Memory B cell (primary cell): Measurements from ENCODE around the gene SLC29A2.

Source experiments
- ATAC-seq: fragments of 150-1000 bp; cut with Tn5 transposase; 2 replicates; pipeline ENCODE4 v1.10.0; 2021; ENCODE audit warnings: low read depth, mild to moderate bottlenecking, moderate library complexity
- DNase-seq, 2 donors: peaks; one replicate each; pipeline ENCODE4 v3.0.0; 2022; ENCODE audit warnings: low spot score in 2 of 2
- H3K27ac Mint-ChIP-seq: one replicate; pipeline ENCODE4 v1.8.0; 2022; ENCODE audit warnings: mild to moderate bottlenecking, moderate library complexity, mixed read lengths
- H3K27me3 Mint-ChIP-seq: one replicate; pipeline ENCODE4 v1.8.0; 2022; ENCODE audit warnings: mixed read lengths
- H3K36me3 Mint-ChIP-seq: one replicate; pipeline ENCODE4 v1.8.0; 2022; ENCODE audit warnings: mild to moderate bottlenecking, mixed read lengths
- H3K4me1 Mint-ChIP-seq: one replicate; pipeline ENCODE4 v1.8.0; 2022; ENCODE audit warnings: mixed read lengths
- H3K4me3 Mint-ChIP-seq: one replicate; pipeline ENCODE4 v1.8.0; 2022; ENCODE audit warnings: mild to moderate bottlenecking, moderate library complexity, mixed read lengths
- H3K9me3 Mint-ChIP-seq: one replicate; pipeline ENCODE4 v1.8.0; 2022; ENCODE audit warnings: mixed read lengths

Gene SLC29A2

GRCh38 chr11:66346476-66347424 lies 24.8 kb downstream of the SLC29A2 start:
- peaks cover 12% of the 10 kb centered on the region for H3K36me3 Mint-ChIP-seq
- H3K9me3 Mint-ChIP-seq: no peaks in the 10 kb centered on the region
- ATAC-seq (no peak), DNase-seq (no peak)
- peaks cover 30% of the 10 kb centered on the region for H3K4me1 Mint-ChIP-seq
- peak overlapping the region; percentile 98 for H3K27ac Mint-ChIP-seq
- H3K4me3 Mint-ChIP-seq: peak overlapping the region; percentile 97
- no peaks in the 10 kb centered on the region for H3K27me3 Mint-ChIP-seq

GRCh38 chr11:66345316-66345649 lies 26.3 kb downstream of the SLC29A2 start:
- DNase-seq (no peak), ATAC-seq (peak; percentile 10)
- Mint-ChIP-seq H3K27ac (peak overlapping the region; percentile 98), H3K9me3 (no peaks in the 10 kb centered on the region), H3K36me3 (peaks cover 18% of the 10 kb centered on the region), H3K4me1 (peaks cover 35% of the 10 kb centered on the region), H3K4me3 (peak overlapping the region; percentile 97), H3K27me3 (no peaks in the 10 kb centered on the region)

DNA sequence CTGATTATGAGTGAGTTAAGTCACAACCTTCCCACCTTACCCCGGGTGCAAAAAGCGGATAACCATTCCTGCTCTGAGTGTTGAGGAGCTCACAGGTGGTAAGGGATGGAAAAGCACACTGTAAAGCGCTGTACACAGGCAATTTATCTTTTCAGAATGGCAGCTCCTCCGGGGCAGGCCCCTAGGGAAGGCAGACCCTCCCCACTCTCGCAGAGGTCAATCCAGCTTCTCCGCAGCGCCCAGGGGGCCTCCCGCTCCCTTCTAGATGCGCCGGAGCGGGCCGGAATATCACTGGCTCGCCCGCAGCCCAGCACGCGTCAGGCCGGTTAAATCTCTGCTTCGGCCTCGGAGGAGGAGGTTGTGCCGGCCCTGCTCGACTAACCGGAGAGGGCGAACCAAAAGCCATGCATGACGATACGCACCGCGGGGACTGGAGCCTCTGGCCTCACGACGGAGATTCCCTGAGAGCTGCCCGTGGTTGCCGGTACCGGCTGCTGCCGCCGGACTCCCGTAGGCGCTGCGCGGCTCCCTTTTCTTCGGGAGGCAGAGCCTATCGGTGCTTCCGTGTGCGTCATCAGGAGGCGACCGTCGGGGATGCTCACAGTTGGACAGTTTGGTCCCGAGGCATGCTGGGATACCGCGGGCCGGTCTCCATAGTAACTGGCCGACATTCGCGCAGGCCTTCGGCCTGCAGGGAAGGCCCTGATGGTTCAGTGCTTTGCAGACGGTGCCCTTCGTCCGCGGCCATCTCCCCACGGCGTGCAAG lies 26.8 kb downstream of the SLC29A2 start, which contains the start of gene BRMS1:
TSS of gene BRMS1 (minus strand) at position 555 of the 766 bp plus-strand sequence. CDS start 2,870 bp downstream, outside the sequence.
- Mint-ChIP-seq H3K36me3 (peaks cover 18% of the 10 kb centered on the region), H3K27ac (peak within 1 kb of the TSS; percentile 98), H3K27me3 (no peaks in the 10 kb centered on the region), H3K9me3 (no peaks in the 10 kb centered on the region), H3K4me3 (peak within 1 kb of the TSS; percentile 97), H3K4me1 (peaks cover 35% of the 10 kb centered on the region)
- DNase-seq (peak; percentile 89 to 92), ATAC-seq (peak; percentile 87)

DNA sequence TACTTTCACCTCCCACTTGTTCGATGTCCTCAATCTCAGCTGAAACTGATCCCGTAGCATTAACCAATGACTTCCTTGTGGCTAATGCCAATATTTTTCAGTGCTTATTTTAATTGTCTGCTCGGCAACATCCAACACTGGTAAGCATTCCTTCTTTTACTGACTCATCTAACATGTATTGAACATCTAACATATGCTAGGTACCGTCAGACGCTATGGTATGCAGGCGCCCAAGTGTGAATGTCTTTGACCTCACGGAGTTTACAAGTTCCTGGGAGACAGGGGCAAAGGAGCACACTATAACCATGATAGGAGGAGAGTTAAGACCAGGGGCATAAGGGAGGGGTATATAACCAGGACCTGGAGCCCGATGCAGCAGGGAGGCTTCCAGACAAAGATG lies 28.4 kb downstream of the SLC29A2 start:
- H3K4me1 Mint-ChIP-seq: peaks cover 35% of the 10 kb centered on the region
- no peaks in the 10 kb centered on the region for H3K27me3 Mint-ChIP-seq
- ATAC-seq (no peak), DNase-seq (no peak)
- H3K36me3 Mint-ChIP-seq: peaks cover 26% of the 10 kb centered on the region
- no peaks in the 10 kb centered on the region for H3K9me3 Mint-ChIP-seq
- peak overlapping the region; percentile 97 for H3K4me3 Mint-ChIP-seq
- no peak overlapping the region for H3K27ac Mint-ChIP-seq

- Mint-ChIP-seq H3K27ac (no peak overlapping the region), H3K4me1 (peaks cover 38% of the 10 kb centered on the region), H3K9me3 (no peaks in the 10 kb centered on the region), H3K4me3 (no peak overlapping the region), H3K36me3 (peaks cover 29% of the 10 kb centered on the region), H3K27me3 (no peaks in the 10 kb centered on the region)
- DNase-seq: no peak
- no peak for ATAC-seq
These were observed 29.9 kb downstream of the SLC29A2 start for GRCh38 chr11:66341502-66342126.

DNA sequence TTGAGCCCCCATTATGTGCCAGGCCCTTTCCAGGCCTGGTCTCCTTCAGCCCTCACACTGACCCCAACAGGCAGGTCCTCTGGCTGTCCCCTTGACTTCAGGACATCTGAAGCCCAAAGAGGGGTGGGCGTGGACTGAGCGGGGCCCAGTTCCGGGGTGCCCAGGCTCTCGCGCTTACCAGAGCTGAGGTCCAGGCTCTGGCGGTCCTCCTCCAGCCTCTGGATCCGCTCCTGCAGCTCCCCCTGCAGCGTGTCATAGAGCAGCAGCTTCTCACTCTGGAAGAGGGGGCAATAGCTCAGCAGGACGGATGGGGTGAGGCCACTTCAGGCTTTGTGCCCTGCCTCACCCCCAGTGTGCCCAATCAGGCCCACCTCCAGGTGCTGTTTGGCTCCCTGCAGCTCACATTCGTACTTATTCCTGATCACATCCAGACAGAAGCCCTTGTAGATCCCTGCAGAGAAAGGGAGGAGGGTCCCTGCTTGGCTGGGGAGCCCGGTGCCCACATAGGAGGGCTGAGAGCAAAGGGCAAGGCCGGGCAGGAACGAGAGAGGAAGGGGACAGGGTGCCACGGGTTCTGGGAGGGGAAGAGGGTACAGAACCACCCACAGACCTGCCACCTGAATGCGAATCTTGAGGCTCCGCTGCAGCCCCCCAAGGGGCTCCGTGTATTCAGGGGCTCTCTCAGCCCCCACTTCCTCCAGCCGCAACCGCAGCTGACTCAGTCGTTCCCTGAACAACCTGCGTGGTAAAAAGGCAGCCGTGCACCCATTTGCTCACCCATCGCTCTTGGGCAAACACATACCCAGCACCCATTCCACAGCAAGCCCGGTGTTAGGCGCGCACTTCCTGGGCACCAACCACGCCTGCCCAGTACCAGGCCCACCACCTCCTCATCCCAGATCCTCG lies 30.7 kb downstream of the SLC29A2 start:
- Mint-ChIP-seq H3K27me3 (no peaks in the 10 kb centered on the region), H3K9me3 (no peaks in the 10 kb centered on the region), H3K27ac (no peak overlapping the region), H3K4me3 (no peak overlapping the region), H3K4me1 (peaks cover 41% of the 10 kb centered on the region), H3K36me3 (peaks cover 29% of the 10 kb centered on the region)
- DNase-seq (no peak), ATAC-seq (no peak)

GRCh38 chr11:66339686-66340483 lies 31.7 kb downstream of the SLC29A2 start:
- DNase-seq: no peak
- no peak overlapping the region for H3K4me3 Mint-ChIP-seq
- no peak overlapping the region for H3K27ac Mint-ChIP-seq
- peaks cover 3% of the 10 kb centered on the region for H3K27me3 Mint-ChIP-seq
- peaks cover 42% of the 10 kb centered on the region for H3K4me1 Mint-ChIP-seq
- ATAC-seq: no peak
- peaks cover 29% of the 10 kb centered on the region for H3K36me3 Mint-ChIP-seq
- no peaks in the 10 kb centered on the region for H3K9me3 Mint-ChIP-seq

DNA sequence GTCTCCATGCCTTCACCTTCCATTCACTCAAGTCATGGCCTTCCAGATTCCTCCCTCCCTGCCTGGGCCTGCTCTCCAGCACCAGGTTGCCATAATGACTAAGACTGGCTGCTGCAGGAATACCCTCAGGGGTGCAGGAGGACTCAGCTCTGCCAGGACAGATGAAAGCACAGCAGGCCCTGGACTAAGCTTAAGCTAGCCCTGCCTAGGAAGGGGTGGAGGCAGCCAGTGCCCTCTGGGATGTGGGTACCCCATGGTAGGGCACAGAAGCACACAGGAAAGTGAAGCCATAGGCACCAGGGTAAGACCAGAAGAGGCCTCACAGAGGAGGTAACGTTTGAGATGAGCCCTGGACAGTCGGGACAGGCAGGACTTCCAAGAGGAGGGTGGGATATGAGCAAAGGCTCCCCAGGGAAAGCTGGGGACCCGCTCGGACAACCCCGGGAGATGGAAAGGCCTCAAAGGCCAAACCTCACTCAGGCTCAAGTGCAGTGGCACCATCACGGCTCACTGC lies 32.3 kb downstream of the SLC29A2 start:
- Mint-ChIP-seq H3K27ac (no peak overlapping the region), H3K27me3 (peaks cover 3% of the 10 kb centered on the region)
- no peak for DNase-seq

GRCh38 chr11:66338276-66339161 lies 33.0 kb downstream of the SLC29A2 start:
- H3K4me3 Mint-ChIP-seq: no peak overlapping the region
- no peak overlapping the region for H3K27ac Mint-ChIP-seq
- no peak for ATAC-seq
- no peak for DNase-seq
- H3K9me3 Mint-ChIP-seq: no peaks in the 10 kb centered on the region
- peaks cover 30% of the 10 kb centered on the region for H3K36me3 Mint-ChIP-seq
- H3K27me3 Mint-ChIP-seq: peaks cover 4% of the 10 kb centered on the region
- peaks cover 37% of the 10 kb centered on the region for H3K4me1 Mint-ChIP-seq

More for the DNA sequence above, 32.3 kb downstream of the SLC29A2 start:
- H3K36me3 Mint-ChIP-seq: peaks cover 29% of the 10 kb centered on the region
- no peak for ATAC-seq
- no peaks in the 10 kb centered on the region for H3K9me3 Mint-ChIP-seq
- H3K4me3 Mint-ChIP-seq: no peak overlapping the region
- H3K4me1 Mint-ChIP-seq: peaks cover 39% of the 10 kb centered on the region

DNA sequence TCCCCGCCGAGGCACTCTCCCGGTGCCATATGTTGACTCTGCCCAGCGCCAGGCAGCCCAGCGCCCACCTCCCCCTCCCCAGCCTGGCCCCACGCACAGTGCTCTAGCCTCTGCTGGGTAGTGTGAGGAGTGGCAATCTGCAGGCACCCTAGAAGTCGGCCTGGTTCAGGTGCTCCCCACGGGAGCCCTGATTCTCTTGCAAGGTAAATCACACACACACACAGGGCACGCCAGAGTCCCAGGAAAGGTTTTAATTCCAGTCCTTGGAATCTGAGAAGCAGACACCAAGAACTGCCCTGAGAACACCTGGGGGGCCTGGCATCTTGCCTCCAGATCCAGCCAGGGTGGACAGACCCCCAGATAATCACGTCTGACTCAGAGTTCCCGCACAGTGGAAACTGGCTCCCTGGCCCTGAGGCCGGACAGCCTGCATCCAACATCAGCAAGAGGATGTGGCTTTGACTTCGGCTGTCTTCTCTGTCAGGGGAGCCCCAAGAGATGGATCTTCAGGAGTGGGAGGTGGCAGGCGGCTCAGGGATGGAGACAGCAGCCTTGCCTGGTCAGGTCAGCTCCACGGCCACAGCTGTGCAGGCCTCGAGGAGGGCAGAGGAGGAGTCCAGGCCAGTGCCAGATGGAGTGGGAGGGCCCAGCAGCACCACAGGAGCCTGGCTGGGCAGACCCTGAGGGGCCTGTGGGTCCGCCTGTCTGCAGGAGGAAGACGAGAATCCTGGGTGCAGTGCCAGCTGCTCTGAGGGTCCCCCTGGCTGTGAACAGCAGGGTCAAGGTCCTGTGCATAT lies 34.3 kb downstream of the SLC29A2 start:
- H3K36me3 Mint-ChIP-seq: peaks cover 21% of the 10 kb centered on the region
- H3K27me3 Mint-ChIP-seq: peaks cover 4% of the 10 kb centered on the region
- H3K4me3 Mint-ChIP-seq: no peak overlapping the region
- peaks cover 28% of the 10 kb centered on the region for H3K4me1 Mint-ChIP-seq
- H3K9me3 Mint-ChIP-seq: no peaks in the 10 kb centered on the region
- ATAC-seq: no peak
- no peak for DNase-seq
- H3K27ac Mint-ChIP-seq: no peak overlapping the region
